Measurements from ENCODE around the gene ZNF750.

The ZNF750 gene

GRCh38 chr17:82880620-82881323, 41.0 kb upstream of the ZNF750 start:
- H3K27ac ChIP-seq (ENCODE audit: low read length): no peak overlapping the region
- TF ChIP-seq EZH2 (optimal IDR thresholded peaks at IDR 0.05; ENCODE audit: low read depth, low read length) (no peak), EZH2phosphoT487 (IDR thresholded peaks at IDR 0.05; ENCODE audit: low read length) (no peak), CTCF (IDR thresholded peaks at IDR 0.05; ENCODE audit: low read length) (no peak)

GRCh38 chr17:82879241-82879640, 39.4 kb upstream of the ZNF750 start:
- H2AFZ ChIP-seq (ENCODE audit: low read length): no peak overlapping the region
- H3K36me3 ChIP-seq (replicated peaks; ENCODE audit: insufficient read depth, low read length): no peaks in the 10 kb centered on the region
- H3K4me3 ChIP-seq (ENCODE audit: low read length): no peak overlapping the region
- TF ChIP-seq EZH2 (optimal IDR thresholded peaks at IDR 0.05; ENCODE audit: low read depth, low read length): no peak
- TF ChIP-seq CTCF (IDR thresholded peaks at IDR 0.05; ENCODE audit: low read length): no peak
- TF ChIP-seq EZH2phosphoT487 (IDR thresholded peaks at IDR 0.05; ENCODE audit: low read length): no peak
- no peaks in the 10 kb centered on the region for H4K20me1 ChIP-seq (ENCODE audit: insufficient read depth, low read length)
- no peak overlapping the region for H3K9ac ChIP-seq (ENCODE audit: low read length)
- H3K27ac ChIP-seq (ENCODE audit: low read length): no peak overlapping the region
- no peaks in the 10 kb centered on the region for H3K9me3 ChIP-seq (replicated peaks; ENCODE audit: insufficient read depth, low read length)
- H3K4me2 ChIP-seq (ENCODE audit: low read depth, low read length): no peak overlapping the region
- no peaks in the 10 kb centered on the region for H3F3A ChIP-seq (ENCODE audit: insufficient read depth, low read length)
- H3K9me2 ChIP-seq (replicated peaks; ENCODE audit: insufficient read depth, low read length): no peaks in the 10 kb centered on the region
- no peaks in the 10 kb centered on the region for H3K27me3 ChIP-seq (replicated peaks; ENCODE audit: insufficient read depth, low read length)
- peaks cover 20% of the 10 kb centered on the region; the same call in 1 of the 2 replicates for H3K79me2 ChIP-seq (ENCODE audit: low read length)
- no peak for DNase-seq
- H3K4me1 ChIP-seq (ENCODE audit: low read length): no peaks in the 10 kb centered on the region

More at GRCh38 chr17:82880620-82881323, 41.0 kb upstream of the ZNF750 start:
- H3K9me3 ChIP-seq (replicated peaks; ENCODE audit: insufficient read depth, low read length): no peaks in the 10 kb centered on the region
- H3K9ac ChIP-seq (ENCODE audit: low read length): no peak overlapping the region
- no peaks in the 10 kb centered on the region for H3K4me1 ChIP-seq (ENCODE audit: low read length)
- H3K27me3 ChIP-seq (replicated peaks; ENCODE audit: insufficient read depth, low read length): no peaks in the 10 kb centered on the region
- H2AFZ ChIP-seq (ENCODE audit: low read length): no peak overlapping the region
- H3K4me2 ChIP-seq (ENCODE audit: low read depth, low read length): no peak overlapping the region
- H3K36me3 ChIP-seq (replicated peaks; ENCODE audit: insufficient read depth, low read length): no peaks in the 10 kb centered on the region
- H4K20me1 ChIP-seq (ENCODE audit: insufficient read depth, low read length): no peaks in the 10 kb centered on the region
- H3K9me2 ChIP-seq (replicated peaks; ENCODE audit: insufficient read depth, low read length): no peaks in the 10 kb centered on the region
- DNase-seq: no peak
- H3F3A ChIP-seq (ENCODE audit: insufficient read depth, low read length): no peaks in the 10 kb centered on the region
- no peak overlapping the region for H3K4me3 ChIP-seq (ENCODE audit: low read length)
- peaks cover 17% of the 10 kb centered on the region; the same call in 1 of the 2 replicates for H3K79me2 ChIP-seq (ENCODE audit: low read length)

GRCh38 chr17:82878527-82878926, 38.7 kb upstream of the ZNF750 start:
- TF ChIP-seq EZH2phosphoT487 (IDR thresholded peaks at IDR 0.05; ENCODE audit: low read length) (no peak), CTCF (IDR thresholded peaks at IDR 0.05; ENCODE audit: low read length) (no peak)
- no peak overlapping the region for H3K4me2 ChIP-seq (ENCODE audit: low read depth, low read length)
- no peak overlapping the region for H3K27ac ChIP-seq (ENCODE audit: low read length)
- H3K36me3 ChIP-seq (replicated peaks; ENCODE audit: insufficient read depth, low read length): no peaks in the 10 kb centered on the region
- DNase-seq: no peak
- H3K9me2 ChIP-seq (replicated peaks; ENCODE audit: insufficient read depth, low read length): no peaks in the 10 kb centered on the region
- no peaks in the 10 kb centered on the region for H3K27me3 ChIP-seq (replicated peaks; ENCODE audit: insufficient read depth, low read length)
- H2AFZ ChIP-seq (ENCODE audit: low read length): no peak overlapping the region
- H3K4me3 ChIP-seq (ENCODE audit: low read length): no peak overlapping the region
- H3K79me2 ChIP-seq (ENCODE audit: low read length): peaks cover 23% of the 10 kb centered on the region; the same call in 1 of the 2 replicates
- no peaks in the 10 kb centered on the region for H3F3A ChIP-seq (ENCODE audit: insufficient read depth, low read length)
- H4K20me1 ChIP-seq (ENCODE audit: insufficient read depth, low read length): no peaks in the 10 kb centered on the region
- H3K4me1 ChIP-seq (ENCODE audit: low read length): no peaks in the 10 kb centered on the region
- H3K9me3 ChIP-seq (replicated peaks; ENCODE audit: insufficient read depth, low read length): no peaks in the 10 kb centered on the region
- no peak overlapping the region for H3K9ac ChIP-seq (ENCODE audit: low read length)

Measured in MM.1S (cell line).